GM12878 (cell line): ENCODE results near the gene ATXN1. TPM values are rescaled to one million over a fixed set of nuclear protein-coding genes. Genes with fewer than 3 reads are reported as not detected.
A peak's percentile ranks its signal among the peaks of the same experiment; 100 is the strongest.

Experiments used
- CUX1 ChIP-seq: IDR thresholded peaks from 2 replicates; pipeline ENCODE4 v1.6.1; 2012; ENCODE audit warnings: improper control_type of control experiment, low read depth, low read length; ENCODE audit not compliant: insufficient replicate concordance
- FOXK2 ChIP-seq: fragments of 450-650 bp; IDR thresholded peaks from 2 replicates; pipeline ENCODE4 v1.6.1; 2017; ENCODE audit warnings: mild to moderate bottlenecking, moderate library complexity
- JUND ChIP-seq: IDR thresholded peaks from 2 replicates; pipeline ENCODE4 v1.6.1; 2012; ENCODE audit warnings: low read depth, mild to moderate bottlenecking, low read length, improper control_type of control experiment, moderate library complexity
- MYB ChIP-seq: fragments of 150-350 bp; IDR thresholded peaks from 2 replicates; pipeline ENCODE4 v1.6.1; 2014; ENCODE audit warnings: mild to moderate bottlenecking, low read depth, low read length, borderline replicate concordance
- NBN ChIP-seq: fragments of 450-650 bp; IDR thresholded peaks from 2 replicates; pipeline ENCODE4 v1.6.1; 2016
- NKRF ChIP-seq: fragments of 450-650 bp; conservative IDR thresholded peaks from 2 replicates; pipeline ENCODE4 v1.6.1; 2017; ENCODE audit warnings: mild to moderate bottlenecking, moderate library complexity
- NR2C1 ChIP-seq: fragments of 450-650 bp; IDR thresholded peaks from 2 replicates; pipeline ENCODE4 v1.6.1; 2017; ENCODE audit warnings: antibody characterized with exemption, mild to moderate bottlenecking, moderate library complexity
- NR2F1 ChIP-seq: fragments of 450-650 bp; conservative IDR thresholded peaks from 2 replicates; pipeline ENCODE4 v1.6.1; 2017; ENCODE audit warnings: mild to moderate bottlenecking
- PAX8 ChIP-seq: fragments of 450-650 bp; IDR thresholded peaks from 2 replicates; pipeline ENCODE4 v1.6.1; 2017; ENCODE audit warnings: mild to moderate bottlenecking, moderate library complexity
- PML ChIP-seq: IDR thresholded peaks from 2 replicates; pipeline ENCODE4 v1.6.1; 2012; ENCODE audit warnings: low read length, inconsistent platforms
- POU2F2 ChIP-seq: IDR thresholded peaks from 3 replicates; pipeline ENCODE4 v1.6.1; 2011; ENCODE audit warnings: low read depth, mild to moderate bottlenecking, low read length, borderline replicate concordance
- RB1 ChIP-seq: fragments of 450-650 bp; formaldehyde crosslinking; IDR thresholded peaks from 2 replicates; pipeline ENCODE4 v1.6.1; 2017; ENCODE audit warnings: mild to moderate bottlenecking, borderline replicate concordance
- RELB ChIP-seq: fragments of 450-650 bp; IDR thresholded peaks from 2 replicates; pipeline ENCODE4 v1.6.1; 2017; ENCODE audit warnings: low read depth, mild to moderate bottlenecking, moderate library complexity
- RFX5 ChIP-seq: IDR thresholded peaks from 2 replicates; pipeline ENCODE4 v1.6.1; 2011; ENCODE audit warnings: low read depth, low read length, improper control_type of control experiment
- SMC3 ChIP-seq: IDR thresholded peaks from 2 replicates; pipeline ENCODE4 v1.6.1; 2011; ENCODE audit warnings: low read length, improper control_type of control experiment, borderline replicate concordance
- TARDBP ChIP-seq: IDR thresholded peaks from 2 replicates; pipeline ENCODE4 v1.6.1; 2016; ENCODE audit warnings: borderline replicate concordance
- TCF7 ChIP-seq: IDR thresholded peaks from 2 replicates; pipeline ENCODE4 v1.6.1; 2014; ENCODE audit warnings: antibody characterized with exemption, borderline replicate concordance
- ZBTB11 ChIP-seq: fragments of 450-650 bp; formaldehyde crosslinking; IDR thresholded peaks from 2 replicates; pipeline ENCODE4 v1.5.0; 2022; ENCODE audit warnings: mild to moderate bottlenecking, missing genetic modification characterization
- ZNF384 ChIP-seq: IDR thresholded peaks from 2 replicates; pipeline ENCODE4 v1.6.1; 2012; ENCODE audit warnings: low read depth, mild to moderate bottlenecking, low read length, improper control_type of control experiment, borderline replicate concordance
- polyA plus RNA-seq, 11 experiments: library from polyadenylated mRNA; depleted of rRNA in 4 of 11; unstranded in 6 of 11; stranded (reverse) in 5 of 11; fragments of >200 nt; fragmentation: Nextera tagmentation in 4 of 11; fragmentation: Illumina TruSeq in 1 of 11; extraction: Ambion mirVana in 4 of 11; extraction: Trizol in 1 of 11; gene quantifications; 1 replicate in 1 of 11; 2 replicates in 10 of 11; pipeline versions ENCODE4 v1.2.1 to v1.2.3, GENCODE V29; 2011 to 2016; ENCODE audit warnings: inconsistent platforms in 2 of 11, missing spikeins in 2 of 11, low read depth in 1 of 11
- total RNA-seq, 4 experiments: library from RNA; depleted of rRNA in 3 of 4; stranded (reverse); fragments of >200 nt in 3 of 4; fragmentation: Illumina TruSeq in 1 of 4; extraction: Trizol in 1 of 4; gene quantifications; 2 replicates each; pipeline versions ENCODE4 v1.2.1 to v1.2.3, GENCODE V29; 2013 to 2021

Gene ATXN1
- total and polyA plus RNA-seq, 10 of the 15 experiments (the other 5 are each of a cell fraction or from before 2014, with no cell fraction given), result 12.2 to 51.2 (median 20.5) TPM

GRCh38 chr6:16712931-16713484 lies 48.3 kb downstream of the ATXN1 start (continued):
- TF ChIP-seq RELB (peak; percentile 64; the same call in 1 of the 2 replicates), PML (no peak; the same call in 1 of the 2 replicates), TCF7 (no peak), RB1 (no peak), NKRF (0 out of 2 replicates have a peak, but pooled peaks have one; percentile 20), CUX1 (peak; percentile 28), NR2C1 (no peak), NR2F1 (no peak), TARDBP (no peak), SMC3 (peak; percentile 28; the same call in 1 of the 2 replicates), MYB (no peak), PAX8 (no peak), FOXK2 (no peak), ZNF384 (no peak), POU2F2 (no peak), ZBTB11 (CRISPR knock-in tag) (no peak), JUND (peak; percentile 46; the same call in 1 of the 2 replicates), RFX5 (no peak), NBN (no peak)
